SU-DHL-6 (cell line): Measurements from ENCODE around the gene TPO.

Experiments used
- H2AFZ ChIP-seq: fragments of 200-600 bp; sonication (generic); 2 replicates; pipeline ENCODE4 v1.6.1; 2014; ENCODE audit warnings: low read depth, mild to moderate bottlenecking, moderate library complexity, mixed read lengths, antibody characterized with exemption, low read length; ENCODE audit not compliant: severe bottlenecking
- H3F3A ChIP-seq: fragments of 200-600 bp; shearing (Covaris generic); 2 replicates; pipeline ENCODE4 v1.6.0; 2016; ENCODE audit warnings: antibody characterized with exemption, mild to moderate bottlenecking; ENCODE audit not compliant: insufficient read depth
- H3K27ac ChIP-seq: fragments of 200-600 bp; sonication (generic); 2 replicates; pipeline ENCODE4 v1.5.1; 2016; ENCODE audit warnings: low read depth, mild to moderate bottlenecking, low read length, moderate library complexity, mixed read lengths
- H3K27me3 ChIP-seq: fragments of 200-600 bp; sonication (generic), shearing (Covaris generic); 2 replicates; pipeline ENCODE4 v1.6.0; 2014; ENCODE audit warnings: mild to moderate bottlenecking, low read length
- H3K36me3 ChIP-seq: fragments of 200-600 bp; sonication (generic); 2 replicates; pipeline ENCODE4 v1.6.1; 2014; ENCODE audit warnings: mild to moderate bottlenecking, low read length, mixed read lengths
- H3K4me2 ChIP-seq: fragments of 300-600, 200-600 bp; shearing (Covaris generic), sonication (generic); 2 replicates; pipeline ENCODE4 v1.6.0; 2014; ENCODE audit warnings: low read length, low read depth, mild to moderate bottlenecking; ENCODE audit not compliant: poor library complexity, severe bottlenecking
- H3K4me3 ChIP-seq: fragments of 200-600 bp; sonication (generic); 2 replicates; pipeline ENCODE4 v1.5.1; 2014; ENCODE audit warnings: antibody characterized with exemption, low read length, mild to moderate bottlenecking, mixed read lengths; ENCODE audit not compliant: insufficient read depth, poor library complexity, severe bottlenecking
- H3K79me2 ChIP-seq: fragments of 200-600 bp; sonication (generic); 2 replicates; pipeline ENCODE4 v1.6.1; 2014; ENCODE audit warnings: mild to moderate bottlenecking, low read length, moderate library complexity; ENCODE audit not compliant: insufficient read depth
- H3K9ac ChIP-seq: fragments of 200-600 bp; sonication (generic); 2 replicates; pipeline ENCODE4 v1.7.0; 2014; ENCODE audit warnings: mild to moderate bottlenecking, low read length
- H3K9me2 ChIP-seq: fragments of 200-600 bp; sonication (generic); replicated peaks from 2 replicates; pipeline ENCODE4 v1.6.1; 2014; ENCODE audit warnings: low read length; ENCODE audit not compliant: insufficient read depth
- H3K9me3 ChIP-seq: fragments of 200-600 bp; sonication (generic); 2 replicates; pipeline ENCODE4 v1.6.1; 2014; ENCODE audit warnings: low read length, mixed read lengths; ENCODE audit not compliant: insufficient read depth
- H4K20me1 ChIP-seq: fragments of 200-600 bp; sonication (generic); 2 replicates; pipeline ENCODE4 v1.6.1; 2014; ENCODE audit warnings: low read depth, mild to moderate bottlenecking, antibody characterized with exemption, low read length, moderate library complexity, mixed read lengths
- EZH2phosphoT487 ChIP-seq: fragments of 200-600 bp; sonication (generic), shearing (Covaris generic); conservative IDR thresholded peaks from 2 replicates; pipeline ENCODE4 v1.6.1; 2018; ENCODE audit warnings: mild to moderate bottlenecking, antibody characterized with exemption, low read length, moderate library complexity, mixed read lengths
- TF ChIP-seq, protein P1 (sequence below): fragments of 200-600 bp; sonication (generic); IDR thresholded peaks from one replicate; pipeline ENCODE4 v1.5.1; 2017; ENCODE audit warnings: antibody characterized with exemption, mild to moderate bottlenecking, low read length, moderate library complexity; ENCODE audit not compliant: insufficient read depth, poor library complexity, severe bottlenecking

Gene TPO

DNA sequence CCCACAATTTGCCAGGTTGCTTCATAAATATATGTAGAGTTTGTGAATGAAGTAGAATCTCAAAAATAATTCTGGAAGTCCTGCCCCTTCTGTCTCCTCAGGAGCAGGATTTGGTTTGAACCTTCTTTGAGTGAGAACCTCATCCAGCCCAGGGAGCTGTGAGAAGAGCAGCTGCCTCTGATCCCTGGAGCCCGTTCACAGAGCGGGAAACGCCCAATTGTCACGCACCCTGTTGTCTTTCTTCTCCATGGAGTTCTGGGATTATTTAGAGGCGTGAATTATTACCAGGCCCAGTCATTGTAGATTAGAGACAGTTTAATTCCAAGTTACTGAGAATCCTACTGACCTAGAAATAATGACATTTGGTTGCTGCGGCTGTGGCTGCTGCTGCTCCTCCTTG is 66.1 kb downstream of the TPO start:
- no peaks in the 10 kb centered on the region for H3K36me3 ChIP-seq
- no peak overlapping the region for H2AFZ ChIP-seq
- no peaks in the 10 kb centered on the region for H4K20me1 ChIP-seq
- H3K9me3 ChIP-seq = no peaks in the 10 kb centered on the region
- H3F3A ChIP-seq = no peaks in the 10 kb centered on the region
- H3K4me2 ChIP-seq = no peak overlapping the region
- H3K79me2 ChIP-seq = no peaks in the 10 kb centered on the region
- no peak overlapping the region for H3K9ac ChIP-seq
- H3K9me2 ChIP-seq = no peaks in the 10 kb centered on the region
- TF ChIP-seq, protein P1, sequence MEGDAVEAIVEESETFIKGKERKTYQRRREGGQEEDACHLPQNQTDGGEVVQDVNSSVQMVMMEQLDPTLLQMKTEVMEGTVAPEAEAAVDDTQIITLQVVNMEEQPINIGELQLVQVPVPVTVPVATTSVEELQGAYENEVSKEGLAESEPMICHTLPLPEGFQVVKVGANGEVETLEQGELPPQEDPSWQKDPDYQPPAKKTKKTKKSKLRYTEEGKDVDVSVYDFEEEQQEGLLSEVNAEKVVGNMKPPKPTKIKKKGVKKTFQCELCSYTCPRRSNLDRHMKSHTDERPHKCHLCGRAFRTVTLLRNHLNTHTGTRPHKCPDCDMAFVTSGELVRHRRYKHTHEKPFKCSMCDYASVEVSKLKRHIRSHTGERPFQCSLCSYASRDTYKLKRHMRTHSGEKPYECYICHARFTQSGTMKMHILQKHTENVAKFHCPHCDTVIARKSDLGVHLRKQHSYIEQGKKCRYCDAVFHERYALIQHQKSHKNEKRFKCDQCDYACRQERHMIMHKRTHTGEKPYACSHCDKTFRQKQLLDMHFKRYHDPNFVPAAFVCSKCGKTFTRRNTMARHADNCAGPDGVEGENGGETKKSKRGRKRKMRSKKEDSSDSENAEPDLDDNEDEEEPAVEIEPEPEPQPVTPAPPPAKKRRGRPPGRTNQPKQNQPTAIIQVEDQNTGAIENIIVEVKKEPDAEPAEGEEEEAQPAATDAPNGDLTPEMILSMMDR = no peak
- no peak for TF ChIP-seq EZH2phosphoT487
- H3K4me3 ChIP-seq = no peak overlapping the region
- no peaks in the 10 kb centered on the region for H3K27me3 ChIP-seq
- H3K27ac ChIP-seq = no peak overlapping the region

DNA sequence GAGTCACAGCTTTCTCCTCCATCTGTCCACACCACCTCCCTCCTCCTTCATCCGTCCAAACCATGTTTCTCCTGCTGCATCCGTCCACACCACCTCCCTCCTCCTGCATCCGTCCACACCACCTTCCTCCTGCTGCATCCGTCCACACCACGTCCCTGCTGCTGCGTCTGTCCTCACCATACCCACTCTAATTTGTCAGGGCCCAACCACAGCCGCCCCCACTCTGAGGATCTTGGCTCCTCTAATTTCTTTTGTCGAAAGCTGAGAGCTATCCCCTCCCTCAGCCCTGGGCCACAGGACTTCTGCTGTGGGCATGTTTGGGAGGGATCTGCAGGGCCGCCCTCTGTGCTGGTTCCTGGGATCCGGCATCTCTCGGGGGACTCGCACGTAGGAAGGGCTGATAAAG is 67.4 kb downstream of the TPO start:
- H3K9ac ChIP-seq = no peak overlapping the region
- no peaks in the 10 kb centered on the region for H3F3A ChIP-seq
- H3K4me3 ChIP-seq = no peak overlapping the region
- H3K9me3 ChIP-seq = no peaks in the 10 kb centered on the region
- no peaks in the 10 kb centered on the region for H3K79me2 ChIP-seq
- H2AFZ ChIP-seq = no peak overlapping the region
- no peak for TF ChIP-seq EZH2phosphoT487
- TF ChIP-seq, protein P1 = no peak
- H3K4me2 ChIP-seq = no peak overlapping the region
- no peak overlapping the region for H3K27ac ChIP-seq
- H3K27me3 ChIP-seq = no peaks in the 10 kb centered on the region
- H3K36me3 ChIP-seq = no peaks in the 10 kb centered on the region
- no peaks in the 10 kb centered on the region for H4K20me1 ChIP-seq
- no peaks in the 10 kb centered on the region for H3K9me2 ChIP-seq

DNA sequence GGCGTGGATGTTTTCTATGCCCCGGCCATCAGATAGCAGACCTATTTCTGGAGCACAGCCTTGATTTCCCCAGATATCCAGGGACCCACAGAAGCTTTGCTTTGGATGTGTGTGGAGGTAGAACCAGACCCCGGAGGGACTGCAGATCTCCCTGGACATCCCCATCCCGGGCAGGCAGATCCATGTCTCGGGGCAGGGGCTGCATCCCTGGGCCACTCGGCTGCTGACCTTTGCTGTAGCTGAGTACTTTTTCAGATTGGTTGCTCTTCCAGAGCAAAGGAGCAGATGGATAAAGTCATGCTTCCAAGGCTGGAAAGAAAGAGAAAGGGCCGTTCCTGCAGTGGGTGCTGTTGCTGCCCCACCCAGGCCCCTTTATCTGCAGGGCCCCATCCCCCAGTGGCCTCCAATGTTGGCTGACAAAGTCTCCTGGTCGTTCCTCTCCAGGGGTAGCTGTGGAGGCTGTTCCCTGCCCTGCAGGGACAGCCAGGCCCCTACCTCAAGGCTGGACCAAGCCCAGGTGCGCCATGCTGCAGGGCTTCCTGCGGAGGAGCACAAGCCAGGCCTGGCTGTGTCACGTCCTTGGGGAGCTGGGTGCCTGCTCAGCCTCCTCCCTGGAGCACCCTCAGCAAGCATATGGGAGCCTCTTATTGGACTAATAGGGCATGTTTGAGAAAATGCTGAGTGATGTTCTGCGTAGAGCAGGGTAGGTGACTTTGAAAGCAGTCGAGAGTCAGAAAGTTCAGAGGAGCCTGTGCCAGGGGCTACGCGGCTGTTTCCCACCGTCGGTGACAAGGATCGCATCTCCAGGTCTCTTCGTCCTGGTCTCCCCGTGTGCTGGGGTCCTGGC is 68.4 kb downstream of the TPO start:
- Histone ChIP-seq H3F3A (no peaks in the 10 kb centered on the region), H4K20me1 (no peaks in the 10 kb centered on the region), H3K9ac (no peak overlapping the region), H3K79me2 (no peaks in the 10 kb centered on the region), H3K4me3 (no peak overlapping the region), H3K27ac (no peak overlapping the region), H3K27me3 (no peaks in the 10 kb centered on the region), H2AFZ (no peak overlapping the region), H3K4me2 (no peak overlapping the region), H3K9me3 (no peaks in the 10 kb centered on the region), H3K9me2 (no peaks in the 10 kb centered on the region), H3K36me3 (no peaks in the 10 kb centered on the region)
- TF ChIP-seq, protein P1 = no peak
- TF ChIP-seq EZH2phosphoT487 = no peak
